ENCODE results near the gene LANCL1. TPM values are rescaled to one million over a fixed set of nuclear protein-coding genes. Genes with fewer than 3 reads are reported as not detected.
"Not testable (repeated sequence)": the region's sequence is repeated elsewhere in the genome, so short reads cannot be mapped to it uniquely, and the experiment has no call there.

LANCL1 gene
- total RNA-seq, 1 experiment from 2014 or later = 30.6 TPM

DNA sequence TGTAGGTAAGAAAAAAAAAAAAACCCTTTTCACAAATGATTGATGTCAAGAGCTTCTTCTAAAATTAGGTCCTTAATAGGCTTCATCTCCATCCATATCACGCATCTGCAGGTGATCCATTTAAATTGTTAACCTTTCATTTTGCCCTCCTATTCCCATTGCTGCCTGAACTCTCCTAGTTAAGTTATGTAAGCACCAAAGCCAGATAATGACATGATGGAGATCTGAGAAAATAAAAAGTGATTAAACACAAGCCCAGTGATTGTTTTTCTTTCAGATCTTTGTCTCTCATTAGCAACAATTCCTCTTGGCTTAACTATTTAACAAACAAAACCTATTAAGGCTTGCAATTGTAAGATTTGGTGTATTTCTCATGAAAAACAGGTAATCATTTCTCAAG is 20.0 kb downstream of the LANCL1 start:
- POLR2A ChIA-PET = no interaction called here
- no peak for DNase-seq
- Histone ChIP-seq H3K4me3 (ENCODE audit: low read depth, low read length) (no peak overlapping the region), H3K4me1 (no peaks in the 10 kb centered on the region), H3K36me3 (ENCODE audit: control insufficient read depth, insufficient read depth, low read length) (no peaks in the 10 kb centered on the region), H3K9me3 (no peaks in the 10 kb centered on the region), H3K27me3 (replicated peaks; ENCODE audit: control insufficient read depth, insufficient read depth, low read length) (no peaks in the 10 kb centered on the region)
- TF ChIP-seq, protein P1, sequence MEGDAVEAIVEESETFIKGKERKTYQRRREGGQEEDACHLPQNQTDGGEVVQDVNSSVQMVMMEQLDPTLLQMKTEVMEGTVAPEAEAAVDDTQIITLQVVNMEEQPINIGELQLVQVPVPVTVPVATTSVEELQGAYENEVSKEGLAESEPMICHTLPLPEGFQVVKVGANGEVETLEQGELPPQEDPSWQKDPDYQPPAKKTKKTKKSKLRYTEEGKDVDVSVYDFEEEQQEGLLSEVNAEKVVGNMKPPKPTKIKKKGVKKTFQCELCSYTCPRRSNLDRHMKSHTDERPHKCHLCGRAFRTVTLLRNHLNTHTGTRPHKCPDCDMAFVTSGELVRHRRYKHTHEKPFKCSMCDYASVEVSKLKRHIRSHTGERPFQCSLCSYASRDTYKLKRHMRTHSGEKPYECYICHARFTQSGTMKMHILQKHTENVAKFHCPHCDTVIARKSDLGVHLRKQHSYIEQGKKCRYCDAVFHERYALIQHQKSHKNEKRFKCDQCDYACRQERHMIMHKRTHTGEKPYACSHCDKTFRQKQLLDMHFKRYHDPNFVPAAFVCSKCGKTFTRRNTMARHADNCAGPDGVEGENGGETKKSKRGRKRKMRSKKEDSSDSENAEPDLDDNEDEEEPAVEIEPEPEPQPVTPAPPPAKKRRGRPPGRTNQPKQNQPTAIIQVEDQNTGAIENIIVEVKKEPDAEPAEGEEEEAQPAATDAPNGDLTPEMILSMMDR (IDR thresholded peaks at IDR 0.05; ENCODE audit: insufficient read depth in 1 of 2, low read depth in 1 of 2, low read length in 1 of 2, severe bottlenecking in 1 of 2, unreplicated experiment in 1 of 2) = no peak
- Mint-ChIP-seq H3K27me3 (ENCODE audit: insufficient read depth, unreplicated experiment) (no peaks in the 10 kb centered on the region), H3K4me1 (ENCODE audit: low read depth, unreplicated experiment) (no peaks in the 10 kb centered on the region), H3K4me3 (ENCODE audit: unreplicated experiment) (no peak overlapping the region), H3K36me3 (ENCODE audit: insufficient read depth, unreplicated experiment) (no peaks in the 10 kb centered on the region), H3K27ac (ENCODE audit: unreplicated experiment) (no peak overlapping the region), H3K9me3 (ENCODE audit: unreplicated experiment) (no peaks in the 10 kb centered on the region)
- intact Hi-C loops (cut with micrococcal nuclease; ENCODE audit: unreplicated experiment) = no loop called here
- CTCF ChIA-PET = interaction anchor here (0.6 kb wide), 1 partner anchor 124 kb away, joined by 3 read pairs; no protein-coding TSS in a partner anchor
- no TSS peak for BruUV-seq (replicated peaks)

DNA sequence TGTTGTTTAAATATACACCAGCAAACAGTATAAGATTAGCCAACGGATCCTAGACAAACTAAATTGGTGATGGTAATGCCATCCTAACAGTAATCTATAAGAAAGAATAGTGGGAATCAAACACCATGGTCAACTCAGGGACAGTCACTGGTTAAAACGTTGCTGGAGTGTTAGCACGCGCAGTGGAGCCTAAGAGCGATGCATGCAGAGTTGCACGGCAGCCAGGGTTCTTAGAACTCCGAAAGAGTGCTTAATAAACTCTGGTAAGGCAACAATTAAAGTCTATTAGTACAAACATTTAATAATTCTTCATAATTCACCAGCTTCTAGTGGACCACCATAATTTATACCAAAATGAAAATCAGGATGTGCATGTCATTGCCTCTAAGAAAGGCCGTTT is 22.2 kb downstream of the LANCL1 start:
- H3K4me1 ChIP-seq = no peaks in the 10 kb centered on the region
- Mint-ChIP-seq H3K4me3 (ENCODE audit: unreplicated experiment) (no peak overlapping the region), H3K27ac (ENCODE audit: unreplicated experiment) (no peak overlapping the region), H3K36me3 (ENCODE audit: insufficient read depth, unreplicated experiment) (no peaks in the 10 kb centered on the region), H3K9me3 (ENCODE audit: unreplicated experiment) (no peaks in the 10 kb centered on the region), H3K4me1 (ENCODE audit: low read depth, unreplicated experiment) (no peaks in the 10 kb centered on the region), H3K27me3 (ENCODE audit: insufficient read depth, unreplicated experiment) (no peaks in the 10 kb centered on the region)
- BruUV-seq (replicated peaks) = no TSS peak
- no peak overlapping the region for H3K4me3 ChIP-seq (ENCODE audit: low read depth, low read length)
- DNase-seq = no peak
- H3K36me3 ChIP-seq (ENCODE audit: control insufficient read depth, insufficient read depth, low read length) = no peaks in the 10 kb centered on the region
- no peaks in the 10 kb centered on the region for H3K9me3 ChIP-seq
- ChIA-PET CTCF (no interaction called here), POLR2A (no interaction called here)
- H3K27me3 ChIP-seq (replicated peaks; ENCODE audit: control insufficient read depth, insufficient read depth, low read length) = no peaks in the 10 kb centered on the region
- TF ChIP-seq, protein P1 (IDR thresholded peaks at IDR 0.05; ENCODE audit: insufficient read depth in 1 of 2, low read depth in 1 of 2, low read length in 1 of 2, severe bottlenecking in 1 of 2, unreplicated experiment in 1 of 2) = no peak
- intact Hi-C loops (cut with micrococcal nuclease; ENCODE audit: unreplicated experiment) = no loop called here

DNA sequence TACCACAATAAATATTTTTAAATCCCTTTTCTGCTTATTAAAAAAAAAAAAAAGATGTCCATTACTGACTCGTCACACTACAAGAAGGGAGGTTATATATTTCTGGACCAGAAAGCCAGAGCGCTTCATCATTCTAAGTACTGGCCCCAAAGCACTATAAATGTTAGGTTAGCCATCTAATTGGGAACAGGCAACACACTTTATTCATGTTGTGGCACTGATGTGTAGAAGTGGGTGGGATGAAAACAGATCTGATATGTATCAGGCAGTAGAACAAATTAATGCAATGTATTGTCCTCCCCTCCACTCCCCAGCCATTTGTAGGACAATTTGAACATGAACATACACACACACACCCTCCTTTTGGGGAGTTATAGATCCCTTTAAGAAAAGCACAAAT is 24.4 kb downstream of the LANCL1 start:
- intact Hi-C loops (cut with micrococcal nuclease; ENCODE audit: unreplicated experiment) = no loop called here
- CTCF ChIA-PET = no interaction called here
- no peaks in the 10 kb centered on the region for H3K36me3 Mint-ChIP-seq (ENCODE audit: insufficient read depth, unreplicated experiment)

DNA sequence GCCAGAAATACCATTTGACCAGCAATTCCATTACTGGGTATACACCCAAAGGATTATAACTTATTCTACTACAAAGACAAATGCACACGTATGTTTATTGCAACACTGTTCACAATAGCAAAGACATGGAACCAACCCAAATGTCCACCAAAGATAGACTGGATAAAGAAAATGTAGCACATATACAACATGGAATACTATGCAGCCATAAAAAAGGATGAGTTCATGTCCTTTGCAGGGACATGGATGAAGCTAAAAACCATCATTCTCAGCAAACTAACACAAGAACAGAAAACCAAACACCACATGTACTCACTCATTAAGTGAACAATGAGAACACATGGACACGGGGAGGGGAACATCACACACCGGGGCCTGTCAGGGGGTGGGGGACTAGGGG is 25.6 kb downstream of the LANCL1 start:
- H3K36me3 Mint-ChIP-seq (ENCODE audit: insufficient read depth, unreplicated experiment); POLR2A ChIA-PET; BruUV-seq (replicated peaks): not testable (repeated sequence)

More for the DNA sequence above, 24.4 kb downstream of the LANCL1 start:
- Histone ChIP-seq H3K27me3 (replicated peaks; ENCODE audit: control insufficient read depth, insufficient read depth, low read length) (no peaks in the 10 kb centered on the region), H3K4me3 (ENCODE audit: low read depth, low read length) (no peak overlapping the region), H3K4me1 (no peaks in the 10 kb centered on the region), H3K36me3 (ENCODE audit: control insufficient read depth, insufficient read depth, low read length) (no peaks in the 10 kb centered on the region), H3K9me3 (no peaks in the 10 kb centered on the region)
- POLR2A ChIA-PET = no interaction called here
- Mint-ChIP-seq H3K27me3 (ENCODE audit: insufficient read depth, unreplicated experiment) (no peaks in the 10 kb centered on the region), H3K27ac (ENCODE audit: unreplicated experiment) (no peak overlapping the region), H3K4me3 (ENCODE audit: unreplicated experiment) (no peak overlapping the region), H3K4me1 (ENCODE audit: low read depth, unreplicated experiment) (no peaks in the 10 kb centered on the region), H3K9me3 (ENCODE audit: unreplicated experiment) (peaks cover 9% of the 10 kb centered on the region)
- TF ChIP-seq, protein P1 (IDR thresholded peaks at IDR 0.05; ENCODE audit: insufficient read depth in 1 of 2, low read depth in 1 of 2, low read length in 1 of 2, severe bottlenecking in 1 of 2, unreplicated experiment in 1 of 2) = no peak
- BruUV-seq (replicated peaks) = no TSS peak
- DNase-seq = no peak

More for the DNA sequence above, 25.6 kb downstream of the LANCL1 start:
- intact Hi-C loops (cut with micrococcal nuclease; ENCODE audit: unreplicated experiment) = loop anchor here (2.0 kb wide), 1 partner anchor 26 kb away; the partner anchor contains the start of gene LANCL1
- H3K4me1 Mint-ChIP-seq (ENCODE audit: low read depth, unreplicated experiment); H3K36me3 ChIP-seq (ENCODE audit: control insufficient read depth, insufficient read depth, low read length); H3K9me3 Mint-ChIP-seq (ENCODE audit: unreplicated experiment); H3K27ac Mint-ChIP-seq (ENCODE audit: unreplicated experiment); CTCF ChIA-PET; DNase-seq; H3K4me3 Mint-ChIP-seq (ENCODE audit: unreplicated experiment); H3K4me3 ChIP-seq (ENCODE audit: low read depth, low read length); H3K27me3 ChIP-seq (replicated peaks; ENCODE audit: control insufficient read depth, insufficient read depth, low read length); H3K9me3 ChIP-seq; H3K4me1 ChIP-seq; H3K27me3 Mint-ChIP-seq (ENCODE audit: insufficient read depth, unreplicated experiment): not testable (repeated sequence)
